Subcutaneous preadipocyte (primary cell): Measurements from ENCODE around the gene IFI27L2. TPM values are rescaled to one million over a fixed set of nuclear protein-coding genes. Genes with fewer than 3 reads are reported as not detected.

Experiments used
- total RNA-seq: library from RNA; depleted of rRNA; stranded (reverse); fragments of >200 nt; gene quantifications from 2 replicates; pipeline ENCODE4 v1.2.3, GENCODE V29; 2012

The IFI27L2 gene, protein sequence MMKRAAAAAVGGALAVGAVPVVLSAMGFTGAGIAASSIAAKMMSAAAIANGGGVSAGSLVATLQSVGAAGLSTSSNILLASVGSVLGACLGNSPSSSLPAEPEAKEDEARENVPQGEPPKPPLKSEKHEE
- total RNA-seq, result 37.7 and 59.2 TPM in 2 replicates

DNA sequence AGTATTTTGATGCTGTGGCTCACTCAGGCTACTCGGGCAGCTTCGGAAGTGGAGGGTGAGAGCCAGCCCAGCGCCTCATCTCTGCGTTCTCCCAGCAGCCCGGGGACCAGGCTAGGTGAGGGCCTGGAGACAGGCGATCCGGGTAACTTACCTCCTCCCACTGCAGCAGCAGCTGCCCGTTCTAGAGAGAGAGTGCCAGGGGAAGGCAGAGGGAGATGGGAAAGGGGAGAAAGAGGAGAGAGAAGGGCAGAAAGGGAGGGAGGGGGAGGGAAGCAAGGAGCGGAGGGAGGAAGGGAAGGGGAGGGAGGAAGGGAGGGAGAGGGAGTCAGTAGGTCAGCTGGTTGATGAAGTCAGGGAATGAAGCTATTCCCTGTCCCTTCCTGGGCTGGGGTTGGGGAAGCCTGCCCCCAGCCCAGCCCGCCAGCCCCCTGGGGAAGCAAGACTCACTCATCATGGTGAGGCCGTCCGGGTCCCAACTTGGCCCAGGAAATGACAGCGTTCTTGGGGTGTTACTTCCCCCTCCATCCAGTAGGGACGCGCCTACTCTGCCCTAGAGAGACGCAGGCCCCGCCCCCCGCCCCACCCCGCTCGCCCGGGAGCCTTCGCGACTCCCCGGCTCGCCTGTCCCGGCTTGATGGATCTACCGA lies at the start of gene IFI27L2:
IFI27L2 (minus strand) TSS at position 494 of the 647 bp plus-strand sequence; CDS start at position 454, 40 bp downstream.

DNA sequence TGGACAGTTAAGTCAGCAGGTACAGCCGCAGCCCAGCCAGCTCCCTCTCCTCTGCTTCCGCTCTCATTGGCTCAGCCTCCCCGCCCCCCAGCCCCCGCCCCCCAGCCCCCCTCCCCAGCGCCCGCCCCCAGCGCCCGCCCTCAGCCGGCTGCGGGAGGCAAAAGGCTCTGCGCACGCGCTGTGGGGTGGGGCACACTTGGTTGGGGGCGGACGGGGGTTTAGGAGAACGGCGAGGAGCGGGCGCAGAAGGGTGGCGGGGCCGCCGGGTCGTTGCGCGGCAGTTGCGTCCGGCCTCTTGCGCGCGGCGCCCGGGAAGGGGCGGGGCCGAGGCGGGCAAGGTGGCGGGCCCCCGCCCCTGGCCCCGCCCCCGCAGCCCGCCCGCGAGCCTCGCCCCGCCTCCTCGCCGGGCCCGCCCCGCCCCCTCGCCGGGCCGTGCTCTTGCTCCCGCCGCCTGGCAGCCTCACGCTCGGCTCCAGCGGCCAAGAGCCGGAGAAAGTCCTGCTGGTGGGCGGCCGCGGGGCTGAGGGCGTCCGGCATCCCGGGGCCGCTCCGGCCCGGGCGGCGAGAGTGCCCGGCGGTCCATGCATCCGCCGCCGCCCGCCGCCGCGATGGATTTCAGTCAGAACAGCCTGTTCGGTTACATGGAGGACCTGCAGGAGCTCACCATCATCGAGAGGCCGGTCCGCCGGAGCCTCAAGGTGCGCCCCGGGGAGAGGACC lies 44.6 kb upstream of the IFI27L2 start, which contains the start of gene PPP4R4:
PPP4R4 (plus strand) TSS at position 438 of the 719 bp plus-strand sequence; CDS start at position 582, 144 bp downstream.

DNA sequence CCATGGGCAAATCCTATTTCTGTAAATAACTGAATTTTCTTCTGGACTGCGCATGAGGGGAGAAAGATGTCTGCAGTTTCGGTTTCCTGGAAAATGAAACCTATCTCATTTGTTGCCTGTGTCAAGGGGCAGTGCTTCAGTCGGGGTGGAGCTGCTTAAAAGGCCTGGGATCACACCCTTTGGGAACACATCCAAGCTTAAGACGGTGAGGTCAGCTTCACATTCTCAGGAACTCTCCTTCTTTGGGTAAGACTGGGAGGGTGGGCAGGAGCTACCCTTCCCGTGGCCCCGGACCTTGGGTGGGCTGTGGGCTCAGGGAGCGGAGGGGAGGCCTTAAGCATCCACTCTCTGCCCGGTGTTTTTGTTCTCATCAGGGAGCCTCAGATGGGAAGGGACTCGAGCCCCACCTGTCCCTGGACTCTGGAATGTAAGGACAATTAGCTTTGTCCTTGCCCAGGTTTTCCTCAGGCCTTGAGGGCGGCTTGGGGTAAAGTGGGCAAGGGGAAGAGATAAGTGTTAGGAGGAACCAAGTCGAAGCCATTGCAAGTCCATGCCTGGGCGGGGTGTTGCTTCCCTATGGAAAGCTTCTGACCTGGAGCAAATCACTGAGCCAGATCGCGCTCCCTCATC lies 18.7 kb downstream of the IFI27L2 start, which contains the start of gene IFI27:
IFI27 (plus strand) TSS at position 185 of the 630 bp plus-strand sequence.

DNA sequence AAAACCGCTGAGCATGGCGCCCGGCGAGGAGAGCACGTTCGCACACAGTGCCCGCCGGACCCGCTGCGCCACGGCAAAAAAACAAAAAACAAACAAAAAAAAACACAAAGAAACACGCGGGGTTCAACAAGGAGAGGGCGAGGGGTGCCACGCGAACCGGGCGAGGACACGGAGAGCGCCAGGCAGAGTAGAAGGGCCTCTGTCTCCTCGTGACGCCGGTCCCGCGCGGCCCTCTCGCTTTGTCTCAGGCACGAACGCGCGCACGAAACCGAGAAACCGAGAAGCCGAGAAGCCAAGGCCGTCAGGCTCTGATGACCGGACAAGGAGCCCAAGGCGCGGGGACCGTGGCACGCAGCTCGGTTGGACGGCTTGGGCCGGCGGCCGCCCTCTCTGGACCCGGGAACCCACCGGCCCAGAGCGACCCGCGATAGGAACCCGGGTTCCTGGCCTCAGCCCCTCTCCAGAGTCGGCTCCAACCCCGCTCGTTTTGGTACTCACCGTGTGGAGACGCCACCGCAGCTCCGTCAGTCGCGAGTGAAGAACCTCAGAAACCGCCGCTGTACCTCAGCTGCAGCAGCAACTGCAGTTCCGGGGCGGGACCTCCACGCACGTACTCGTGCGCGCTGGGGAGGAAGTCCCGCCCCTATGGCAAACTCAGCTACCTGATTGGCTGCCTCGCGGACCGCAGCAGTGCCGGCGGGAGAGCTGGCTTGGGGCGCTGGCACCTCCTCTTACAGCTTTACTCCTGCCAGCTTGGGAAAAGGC lies 48.6 kb downstream of the IFI27L2 start, which contains the start of the genes DDX24 and IFI27L1:
DDX24 (minus strand) TSS at position 582 of the 765 bp plus-strand sequence. CDS start 1,460 bp downstream, outside the sequence.
IFI27L1 (plus strand) TSS at position 690 of the 765 bp plus-strand sequence. CDS start 15,628 bp downstream, outside the sequence.

Other genes starting within 250 kb of the IFI27L2 start
- not detected in 2 replicates for gene FAM181A, start 202.3 kb downstream of the IFI27L2 start, total RNA-seq
- under 0.01 TPM in 1 of 2 replicates, not detected in the other for gene ASB2, start 153.0 kb downstream of the IFI27L2 start, total RNA-seq
- gene CCDC197, start 132.3 kb downstream of the IFI27L2 start, total RNA-seq, result not detected in 2 replicates
- gene OTUB2, start 103.3 kb downstream of the IFI27L2 start, total RNA-seq, result 0.73 and 0.98 TPM in 2 replicates
- 91.5 and 106 TPM in 2 replicates for gene DDX24, start 48.4 kb downstream of the IFI27L2 start, total RNA-seq
- 8.2 and 12.1 TPM in 2 replicates for gene IFI27L1, start 48.3 kb downstream of the IFI27L2 start, total RNA-seq
- gene IFI27, start 18.9 kb downstream of the IFI27L2 start, total RNA-seq, result 17.2 and 29.0 TPM in 2 replicates
- gene PPP4R4, start 44.7 kb upstream of the IFI27L2 start, total RNA-seq, result 0.37 and 0.39 TPM in 2 replicates
- not detected in 2 replicates for gene SERPINA10, start 163.7 kb upstream of the IFI27L2 start, total RNA-seq
- gene SERPINA6, start 193.7 kb upstream of the IFI27L2 start, total RNA-seq, result not detected in 2 replicates
- gene SERPINA2, start 237.1 kb upstream of the IFI27L2 start, total RNA-seq, result not detected in 2 replicates